Activated naive CD8-positive, alpha-beta T cell treated with anti-CD3 and anti-CD28 coated beads, Interleukin-2, amount 10 ng/mL, durations not matched to agents 7 days and 5 days (primary cell): ENCODE measurements around the gene TRMT2A. TPM values are rescaled to one million over a fixed set of nuclear protein-coding genes. Genes with fewer than 3 reads are reported as not detected.
A peak's percentile ranks its signal among the peaks of the same experiment; 100 is the strongest.
"Not testable (repeated sequence)": the region's sequence is repeated elsewhere in the genome, so short reads cannot be mapped to it uniquely, and the experiment has no call there.

Source experiments
- ATAC-seq: fragments of 150-1000 bp; cut with Tn5 transposase; one replicate; pipeline ENCODE4 v1.10.0; 2021; ENCODE audit warnings: low read depth, moderate library complexity
- POLR2A ChIA-PET: fragments of 350-600 bp; sonication (Branson Sonifier 250); formaldehyde crosslinking; loops from one replicate; lab custom pipeline; 2021; ENCODE audit warnings: antibody characterized with exemption; lab: Charles Lee
- DNase-seq: peaks from one replicate; pipeline ENCODE4 v3.0.0; 2021
- H3K27ac Mint-ChIP-seq: one replicate; pipeline ENCODE4 v1.8.0; 2022; ENCODE audit warnings: mild to moderate bottlenecking, mixed read lengths
- H3K27me3 Mint-ChIP-seq: one replicate; pipeline ENCODE4 v1.8.0; 2022; ENCODE audit warnings: mild to moderate bottlenecking, moderate library complexity, mixed read lengths
- H3K36me3 Mint-ChIP-seq: one replicate; pipeline ENCODE4 v1.8.0; 2021; ENCODE audit warnings: mild to moderate bottlenecking, mixed read lengths
- H3K4me1 Mint-ChIP-seq: one replicate; pipeline ENCODE4 v1.8.0; 2021; ENCODE audit warnings: mixed read lengths
- H3K4me3 Mint-ChIP-seq: one replicate; pipeline ENCODE4 v1.8.0; 2022; ENCODE audit warnings: mild to moderate bottlenecking, moderate library complexity, mixed read lengths
- H3K9me3 Mint-ChIP-seq: one replicate; pipeline ENCODE4 v1.8.0; 2021; ENCODE audit warnings: mixed read lengths
- total RNA-seq, 2 experiments: library from RNA; stranded (reverse); gene quantifications; one replicate each; pipeline ENCODE4 v1.2.3, GENCODE V29; 2021

TRMT2A gene, protein sequence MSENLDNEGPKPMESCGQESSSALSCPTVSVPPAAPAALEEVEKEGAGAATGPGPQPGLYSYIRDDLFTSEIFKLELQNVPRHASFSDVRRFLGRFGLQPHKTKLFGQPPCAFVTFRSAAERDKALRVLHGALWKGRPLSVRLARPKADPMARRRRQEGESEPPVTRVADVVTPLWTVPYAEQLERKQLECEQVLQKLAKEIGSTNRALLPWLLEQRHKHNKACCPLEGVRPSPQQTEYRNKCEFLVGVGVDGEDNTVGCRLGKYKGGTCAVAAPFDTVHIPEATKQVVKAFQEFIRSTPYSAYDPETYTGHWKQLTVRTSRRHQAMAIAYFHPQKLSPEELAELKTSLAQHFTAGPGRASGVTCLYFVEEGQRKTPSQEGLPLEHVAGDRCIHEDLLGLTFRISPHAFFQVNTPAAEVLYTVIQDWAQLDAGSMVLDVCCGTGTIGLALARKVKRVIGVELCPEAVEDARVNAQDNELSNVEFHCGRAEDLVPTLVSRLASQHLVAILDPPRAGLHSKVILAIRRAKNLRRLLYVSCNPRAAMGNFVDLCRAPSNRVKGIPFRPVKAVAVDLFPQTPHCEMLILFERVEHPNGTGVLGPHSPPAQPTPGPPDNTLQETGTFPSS
- total RNA-seq = 100 to 1,000 TPM; 107 to 118 TPM

DNA sequence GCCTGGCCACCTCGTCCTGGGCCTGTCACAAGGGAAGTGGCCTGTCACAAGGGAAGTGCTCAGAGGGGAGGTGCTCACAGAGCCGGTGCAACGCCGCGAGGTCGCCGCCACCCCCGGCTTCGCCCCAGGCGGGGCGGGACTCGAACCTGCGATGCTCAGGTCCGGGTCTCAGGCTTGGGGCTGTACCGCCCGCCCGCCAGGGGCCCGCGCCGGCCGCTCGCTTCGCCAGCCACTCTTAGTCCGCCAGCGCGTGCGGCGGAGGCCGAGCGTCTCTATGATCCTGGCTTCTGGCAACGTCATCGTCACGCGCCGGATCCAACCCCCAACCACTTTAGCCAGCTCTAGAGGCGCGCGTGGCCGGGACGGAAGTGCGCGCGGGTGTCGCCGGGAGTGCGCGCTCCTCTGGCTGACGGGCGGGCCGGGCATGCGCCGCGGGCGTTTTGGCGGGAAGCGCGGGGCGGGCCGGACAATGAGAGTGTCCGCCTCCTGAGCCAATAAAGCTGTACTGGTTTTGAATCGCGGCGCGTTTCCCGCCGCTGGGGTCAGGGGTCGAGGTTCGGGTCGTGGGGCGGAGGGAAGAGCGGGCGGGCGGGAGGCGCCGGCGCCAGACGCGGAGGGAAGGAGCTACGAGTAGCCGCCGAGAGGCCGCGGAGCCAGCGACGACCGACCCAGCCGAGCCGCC is at the start of gene TRMT2A:
Gene TRMT2A (minus strand): TSS at position 276 of the 682 bp plus-strand sequence. CDS start 320 bp downstream, outside the sequence.
- Mint-ChIP-seq H3K4me1 (peaks cover 24% of the 10 kb centered on the region), H3K27ac (peak within 1 kb of the TSS; percentile 98), H3K36me3 (peaks cover 19% of the 10 kb centered on the region), H3K9me3 (no peaks in the 10 kb centered on the region), H3K27me3 (no peaks in the 10 kb centered on the region), H3K4me3 (peak within 1 kb of the TSS; percentile 97)
- POLR2A ChIA-PET = interaction anchor here (0.6 to 2.7 kb wide), 17 partner anchors 9 to 391 kb away, joined by 3 to 24 read pairs (median 4); partner anchors contain the start of genes COMT, TANGO2, TXNRD2 and ZDHHC8
- peak; percentile 99 for DNase-seq
- peak; percentile 85 for ATAC-seq

DNA sequence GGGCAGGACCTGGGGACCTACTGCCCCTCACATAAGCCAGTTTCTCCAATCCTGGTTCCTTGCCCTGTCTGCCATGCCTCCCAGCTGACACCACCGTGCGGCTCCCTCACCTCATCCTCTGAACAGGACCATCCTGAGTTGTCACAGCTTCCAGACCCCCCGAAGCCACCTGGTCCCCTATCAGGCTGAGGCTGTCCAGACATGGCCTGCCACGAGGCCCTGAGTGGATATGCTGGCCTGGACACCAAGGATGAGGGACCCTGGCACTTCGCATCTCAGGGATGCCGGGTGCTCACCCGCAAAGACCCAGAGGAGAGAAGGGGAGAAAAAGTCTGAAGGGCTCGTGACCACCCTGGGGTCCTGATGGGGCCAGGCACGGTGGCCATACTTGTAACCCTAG is 49.7 kb upstream of the TRMT2A start:
- no peak for ATAC-seq
- Mint-ChIP-seq H3K27ac (no peak overlapping the region), H3K36me3 (no peaks in the 10 kb centered on the region), H3K4me3 (no peak overlapping the region), H3K9me3 (peaks cover 3% of the 10 kb centered on the region), H3K4me1 (no peaks in the 10 kb centered on the region), H3K27me3 (no peaks in the 10 kb centered on the region)
- POLR2A ChIA-PET = no interaction called here
- no peak for DNase-seq

DNA sequence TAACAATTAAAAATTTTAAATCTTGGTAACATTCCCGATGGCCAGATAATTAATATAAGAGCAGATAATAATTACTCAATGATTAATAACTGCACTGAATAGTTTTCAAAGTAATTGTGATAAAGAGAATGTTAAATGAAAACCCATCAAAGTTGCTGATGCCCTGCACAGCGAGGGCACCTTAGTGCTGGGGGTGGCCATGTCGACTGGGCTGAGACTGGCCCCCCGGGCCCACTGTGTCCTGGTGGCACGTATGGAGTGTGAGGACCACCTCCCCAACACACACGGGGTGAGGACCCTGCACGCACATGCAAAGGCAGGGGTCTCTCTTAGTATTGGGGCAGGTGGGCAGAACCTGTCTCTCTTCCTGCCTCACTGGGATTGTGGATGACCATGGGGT is 48.9 kb upstream of the TRMT2A start:
- no peak for DNase-seq
- H3K9me3 Mint-ChIP-seq = peaks cover 3% of the 10 kb centered on the region
- no peaks in the 10 kb centered on the region for H3K27me3 Mint-ChIP-seq
- POLR2A ChIA-PET = no interaction called here
- no peaks in the 10 kb centered on the region for H3K36me3 Mint-ChIP-seq
- ATAC-seq = no peak
- no peaks in the 10 kb centered on the region for H3K4me1 Mint-ChIP-seq
- H3K27ac Mint-ChIP-seq = no peak overlapping the region
- H3K4me3 Mint-ChIP-seq = no peak overlapping the region

DNA sequence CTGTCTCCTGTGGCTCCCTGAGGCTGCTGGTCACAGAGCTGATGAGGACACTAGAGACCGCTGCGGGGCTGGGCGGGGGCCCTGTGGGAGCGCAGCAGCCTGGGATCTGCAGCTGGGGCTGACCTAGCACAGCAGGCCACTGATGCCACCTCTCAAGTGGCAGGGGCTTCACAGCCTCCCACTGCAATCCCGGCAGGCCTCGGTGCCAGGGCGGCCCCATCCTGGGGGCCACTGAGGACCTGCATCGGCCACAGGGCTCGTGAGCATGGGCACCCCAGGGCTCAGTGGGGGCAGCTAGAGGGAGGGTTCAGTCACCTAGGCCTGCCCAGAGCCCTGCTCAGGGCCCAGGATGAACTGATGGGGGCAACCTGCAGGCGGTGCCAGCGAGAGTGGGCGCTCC is 48.4 kb upstream of the TRMT2A start:
- H3K4me3 Mint-ChIP-seq = no peak overlapping the region
- ATAC-seq (no peak), DNase-seq (no peak)
- H3K9me3 Mint-ChIP-seq = peaks cover 3% of the 10 kb centered on the region
- no peaks in the 10 kb centered on the region for H3K27me3 Mint-ChIP-seq
- no peaks in the 10 kb centered on the region for H3K4me1 Mint-ChIP-seq
- H3K36me3 Mint-ChIP-seq = no peaks in the 10 kb centered on the region
- POLR2A ChIA-PET = no interaction called here
- H3K27ac Mint-ChIP-seq = no peak overlapping the region

DNA sequence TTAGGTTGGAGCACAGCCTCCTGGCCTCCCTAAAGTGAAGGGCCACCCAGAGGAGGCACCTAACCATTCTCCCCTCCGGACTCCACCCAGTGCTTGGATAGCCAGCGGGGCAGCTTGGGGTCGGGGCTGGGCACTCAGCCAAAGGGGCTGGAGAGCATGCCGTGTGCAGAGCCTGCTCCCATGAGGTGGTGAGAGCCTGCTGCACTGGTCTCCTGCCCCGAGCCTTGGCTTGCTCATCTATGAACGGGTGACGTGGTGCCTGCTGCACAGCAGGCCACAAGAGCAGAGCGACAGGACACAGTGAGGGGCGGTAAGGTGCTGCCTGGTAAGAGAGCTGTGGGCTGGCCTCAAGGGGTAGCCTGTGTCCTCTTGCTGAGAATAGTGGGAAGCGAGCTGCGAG is 47.8 kb upstream of the TRMT2A start:
- POLR2A ChIA-PET = no interaction called here
- Mint-ChIP-seq H3K27ac (no peak overlapping the region), H3K4me3 (no peak overlapping the region), H3K9me3 (peaks cover 3% of the 10 kb centered on the region), H3K36me3 (no peaks in the 10 kb centered on the region), H3K27me3 (no peaks in the 10 kb centered on the region), H3K4me1 (no peaks in the 10 kb centered on the region)
- ATAC-seq (no peak), DNase-seq (no peak)

DNA sequence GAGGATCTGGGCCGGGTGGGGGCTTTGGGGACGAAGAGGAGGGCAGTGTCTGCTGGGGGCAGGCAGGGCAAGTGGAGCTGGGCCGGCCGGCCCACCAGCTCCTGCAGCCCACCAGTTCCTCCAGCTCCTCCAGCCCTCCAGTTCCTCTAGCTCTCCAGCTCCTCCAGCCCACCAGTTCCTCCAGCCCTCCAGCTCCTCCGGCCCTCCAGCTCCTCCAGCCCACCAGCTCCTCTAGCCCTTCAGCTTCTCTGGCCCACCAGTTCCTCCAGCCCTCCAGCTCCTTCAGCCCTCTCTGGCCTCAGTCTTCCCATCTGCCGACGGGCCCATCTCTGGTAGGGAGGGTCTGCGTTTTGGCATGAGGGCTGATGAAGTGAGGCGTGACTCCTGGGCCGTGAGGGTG is 43.0 kb upstream of the TRMT2A start:
- H3K27ac Mint-ChIP-seq = no peak overlapping the region
- POLR2A ChIA-PET = no interaction called here
- ATAC-seq = no peak
- no peak for DNase-seq
- H3K4me3 Mint-ChIP-seq = no peak overlapping the region
- no peaks in the 10 kb centered on the region for H3K36me3 Mint-ChIP-seq
- peaks cover 2% of the 10 kb centered on the region for H3K27me3 Mint-ChIP-seq
- H3K9me3 Mint-ChIP-seq = peaks cover 3% of the 10 kb centered on the region
- H3K4me1 Mint-ChIP-seq = no peaks in the 10 kb centered on the region

DNA sequence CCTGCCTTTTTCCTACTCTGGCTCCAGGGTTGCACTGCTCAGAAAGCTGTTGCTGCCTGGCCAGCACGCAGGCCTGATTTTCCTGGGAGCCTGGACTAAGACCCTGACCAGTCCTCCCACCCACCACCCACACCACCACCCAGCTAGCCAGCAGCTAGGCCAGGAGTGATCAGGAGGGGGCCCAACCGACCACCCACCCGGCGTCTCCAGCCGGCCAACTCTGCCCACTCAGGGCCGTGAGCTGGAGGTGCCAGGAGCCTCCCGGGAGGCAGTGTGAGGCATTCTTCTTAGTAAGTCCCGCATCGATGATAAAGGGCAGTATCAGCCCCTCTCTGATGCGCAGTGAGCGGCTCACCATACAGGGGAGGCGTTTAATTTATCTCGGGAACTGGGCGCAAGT is 42.5 kb upstream of the TRMT2A start:
- ATAC-seq, DNase-seq, POLR2A ChIA-PET: not testable (repeated sequence)

DNA sequence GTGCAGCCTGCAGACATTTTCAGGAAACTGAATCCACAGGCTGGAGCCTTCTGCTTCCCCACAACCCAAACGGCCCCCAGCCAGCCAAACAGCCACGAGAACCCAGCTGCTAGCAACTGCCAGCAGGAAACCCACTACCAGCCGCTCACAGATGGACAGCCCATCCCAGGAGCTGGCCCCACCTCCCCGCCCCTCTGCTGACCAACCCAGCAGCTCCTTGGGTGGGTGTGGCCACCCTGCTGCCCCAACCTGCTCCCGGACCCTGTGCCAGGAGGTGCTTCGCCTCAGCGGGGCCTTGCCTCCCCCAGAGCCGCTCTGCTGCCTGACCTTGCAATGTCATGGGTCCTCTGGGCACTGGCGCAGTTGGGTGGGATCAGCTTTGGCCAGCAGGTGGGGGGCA is 42.0 kb upstream of the TRMT2A start:
- H3K4me3 Mint-ChIP-seq = no peak overlapping the region
- no peaks in the 10 kb centered on the region for H3K9me3 Mint-ChIP-seq
- DNase-seq (no peak), ATAC-seq (no peak)
- H3K36me3 Mint-ChIP-seq = no peaks in the 10 kb centered on the region
- no peak overlapping the region for H3K27ac Mint-ChIP-seq
- peaks cover 2% of the 10 kb centered on the region for H3K27me3 Mint-ChIP-seq
- POLR2A ChIA-PET = no interaction called here
- H3K4me1 Mint-ChIP-seq = no peaks in the 10 kb centered on the region

More for the DNA sequence above, 42.5 kb upstream of the TRMT2A start:
- H3K36me3 Mint-ChIP-seq, H3K27ac Mint-ChIP-seq, H3K27me3 Mint-ChIP-seq, H3K4me1 Mint-ChIP-seq, H3K4me3 Mint-ChIP-seq, H3K9me3 Mint-ChIP-seq: not testable (repeated sequence)

DNA sequence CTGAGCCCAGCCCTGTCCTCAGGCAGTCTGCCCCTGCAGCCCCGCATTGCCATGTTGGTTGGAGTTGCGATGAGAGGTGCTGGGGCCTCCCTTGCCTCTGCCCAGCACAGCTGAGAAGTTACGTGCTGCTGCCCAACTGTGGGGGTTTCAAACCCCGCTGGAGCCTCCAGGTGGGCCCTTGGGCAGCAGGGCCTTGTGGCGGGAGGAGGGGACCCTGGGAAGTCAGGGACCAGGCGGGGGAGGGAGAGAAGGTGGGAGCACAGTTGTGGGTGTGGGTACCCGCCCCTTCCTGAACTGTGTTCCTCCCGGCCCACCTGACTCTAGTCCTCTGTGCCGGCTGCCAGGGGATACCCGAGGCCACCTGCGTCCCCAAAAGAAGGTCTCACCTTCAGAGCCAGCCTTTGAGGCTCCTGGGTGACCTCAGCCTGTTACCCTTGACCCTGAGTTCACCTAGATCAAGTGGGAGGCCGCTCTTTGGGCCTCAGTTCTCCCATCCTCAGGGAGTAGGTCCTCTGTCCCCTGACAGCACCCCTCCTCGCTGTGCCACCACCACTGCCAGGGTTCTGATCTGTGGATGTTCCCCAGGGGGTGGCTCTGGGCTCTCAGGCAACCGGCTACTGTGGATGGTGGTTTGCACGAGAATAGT is 41.5 kb upstream of the TRMT2A start:
- H3K27me3 Mint-ChIP-seq = peaks cover 2% of the 10 kb centered on the region
- POLR2A ChIA-PET = no interaction called here
- no peaks in the 10 kb centered on the region for H3K9me3 Mint-ChIP-seq
- DNase-seq = no peak
- no peaks in the 10 kb centered on the region for H3K36me3 Mint-ChIP-seq
- no peaks in the 10 kb centered on the region for H3K4me1 Mint-ChIP-seq
- H3K4me3 Mint-ChIP-seq = no peak overlapping the region
- no peak for ATAC-seq
- no peak overlapping the region for H3K27ac Mint-ChIP-seq

DNA sequence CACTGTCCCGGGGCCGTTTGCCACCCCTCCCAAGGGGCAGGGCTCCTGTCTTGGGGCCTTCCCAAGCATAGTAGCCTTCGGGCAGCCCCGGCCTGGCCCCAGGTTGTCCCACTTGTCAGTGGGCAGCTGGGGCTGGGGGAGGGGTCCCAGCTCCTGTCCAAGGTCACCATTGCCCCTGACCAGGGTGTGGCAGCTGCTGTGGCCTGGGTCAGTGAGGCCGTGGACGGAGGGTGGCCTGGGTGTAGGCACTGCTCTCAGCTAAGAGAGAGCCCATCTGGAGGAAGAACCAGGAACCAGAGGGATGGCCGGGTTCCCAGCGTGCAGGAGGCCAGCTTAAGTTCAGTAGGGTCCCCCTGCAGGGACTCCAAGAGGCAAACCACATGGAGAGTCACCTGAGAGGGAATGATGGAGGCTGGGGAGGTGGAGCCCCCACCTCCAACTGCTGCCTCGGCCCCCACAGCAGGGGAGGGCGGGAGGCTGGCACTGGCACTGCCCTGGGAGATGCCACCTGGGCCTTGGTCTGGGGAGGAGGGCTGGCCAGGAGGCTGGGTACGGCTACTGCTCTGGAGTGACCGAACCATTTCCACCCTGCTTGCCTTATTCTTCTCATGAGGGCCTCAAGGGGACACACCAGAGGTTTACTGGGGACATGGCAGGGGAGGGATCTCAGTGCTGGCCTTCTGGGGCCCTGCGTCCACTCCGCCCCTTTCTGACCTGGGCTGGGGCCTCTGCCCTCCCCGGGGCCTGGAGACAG is 40.6 kb upstream of the TRMT2A start:
- no peak for DNase-seq
- H3K27ac Mint-ChIP-seq = no peak overlapping the region
- POLR2A ChIA-PET = interaction anchor here (1.2 kb wide), 1 partner anchor 81 kb away, joined by 10 read pairs; no protein-coding TSS in a partner anchor
- no peak for ATAC-seq
- no peaks in the 10 kb centered on the region for H3K36me3 Mint-ChIP-seq
- H3K9me3 Mint-ChIP-seq = no peaks in the 10 kb centered on the region
- no peak overlapping the region for H3K4me3 Mint-ChIP-seq
- no peaks in the 10 kb centered on the region for H3K4me1 Mint-ChIP-seq
- H3K27me3 Mint-ChIP-seq = peaks cover 2% of the 10 kb centered on the region

DNA sequence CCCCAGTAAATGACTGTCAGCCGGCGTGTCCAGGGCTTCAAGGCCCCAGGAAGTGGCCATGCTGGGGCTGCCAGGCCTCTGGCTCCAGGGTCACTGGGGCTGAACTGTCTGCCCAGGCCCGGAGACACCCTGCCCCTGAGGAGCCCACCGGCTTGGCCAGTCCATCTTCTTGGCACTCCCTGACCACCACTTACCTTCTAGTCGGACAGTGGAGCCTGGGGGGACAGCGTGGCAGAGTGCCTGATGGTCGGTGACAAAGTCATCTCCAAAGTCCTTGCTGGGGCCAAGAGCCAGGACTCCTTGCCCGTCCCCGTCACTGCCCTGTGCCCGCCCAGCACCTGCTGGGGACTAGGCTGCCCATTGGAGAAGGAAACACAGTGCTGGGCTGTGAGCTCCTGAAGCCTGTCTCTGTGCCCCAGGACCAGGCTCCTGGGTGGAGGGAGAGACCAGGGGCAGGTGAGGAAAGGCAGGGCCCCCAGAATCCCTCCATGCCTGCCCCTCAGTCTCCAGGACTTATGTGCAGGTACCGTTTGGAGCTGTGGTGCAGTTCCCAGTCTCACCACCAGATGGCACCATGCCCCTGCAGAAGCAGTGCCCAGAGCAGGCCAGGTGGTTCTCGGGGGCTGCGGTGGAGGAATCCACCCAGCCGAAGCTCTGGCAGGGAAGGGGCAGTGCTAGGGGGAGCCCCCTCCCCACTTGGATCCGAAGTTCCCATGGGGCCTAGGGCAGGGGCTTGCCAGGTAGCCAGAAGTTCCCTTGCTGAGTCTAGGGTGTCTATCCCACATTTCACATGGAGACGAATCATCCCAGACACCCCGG is 39.8 kb upstream of the TRMT2A start:
- peak overlapping the region; percentile 31 for H3K27ac Mint-ChIP-seq
- peak; percentile 83 for ATAC-seq
- peaks cover 2% of the 10 kb centered on the region for H3K27me3 Mint-ChIP-seq

DNA sequence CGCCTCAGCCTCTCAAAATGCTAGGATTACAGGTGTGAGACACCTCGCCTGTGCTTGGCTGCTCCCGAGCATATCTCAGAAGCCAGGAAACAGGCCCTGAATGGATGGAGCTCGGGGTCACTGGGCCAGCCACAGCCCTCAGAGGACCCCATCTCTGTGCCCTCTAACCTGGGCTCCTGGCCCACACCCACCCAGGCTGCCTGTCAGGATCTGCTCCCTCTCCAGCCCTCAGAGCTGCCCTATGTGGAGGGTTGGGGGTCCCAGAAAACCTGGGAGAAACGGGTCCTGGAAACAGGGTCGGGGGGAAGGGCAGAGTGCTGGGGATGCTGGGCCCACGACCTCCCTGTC is 39.0 kb upstream of the TRMT2A start:
- Mint-ChIP-seq H3K27ac (no peak overlapping the region), H3K36me3 (no peaks in the 10 kb centered on the region), H3K4me1 (no peaks in the 10 kb centered on the region), H3K9me3 (no peaks in the 10 kb centered on the region), H3K27me3 (peaks cover 2% of the 10 kb centered on the region), H3K4me3 (no peak overlapping the region)
- POLR2A ChIA-PET = no interaction called here
- DNase-seq = no peak
- no peak for ATAC-seq

More for the DNA sequence above, 39.8 kb upstream of the TRMT2A start:
- Mint-ChIP-seq H3K4me1 (no peaks in the 10 kb centered on the region), H3K9me3 (no peaks in the 10 kb centered on the region), H3K36me3 (no peaks in the 10 kb centered on the region), H3K4me3 (no peak overlapping the region)
- POLR2A ChIA-PET = interaction anchor here (1.2 kb wide), 1 partner anchor 82 kb away, joined by 10 read pairs; no protein-coding TSS in a partner anchor
- DNase-seq = peak; percentile 93
